Globus pallidus (tissue), 1 donor: ENCODE measurements around the gene LYRM2.
"Not testable (repeated sequence)": the region's sequence is repeated elsewhere in the genome, so short reads cannot be mapped to it uniquely, and the experiment has no call there.

ENCODE experiments used
- DNase-seq: peaks from one replicate; pipeline ENCODE4 v3.0.0-alpha.2; 2015; ENCODE audit warnings: low spot score

The LYRM2 gene

DNA sequence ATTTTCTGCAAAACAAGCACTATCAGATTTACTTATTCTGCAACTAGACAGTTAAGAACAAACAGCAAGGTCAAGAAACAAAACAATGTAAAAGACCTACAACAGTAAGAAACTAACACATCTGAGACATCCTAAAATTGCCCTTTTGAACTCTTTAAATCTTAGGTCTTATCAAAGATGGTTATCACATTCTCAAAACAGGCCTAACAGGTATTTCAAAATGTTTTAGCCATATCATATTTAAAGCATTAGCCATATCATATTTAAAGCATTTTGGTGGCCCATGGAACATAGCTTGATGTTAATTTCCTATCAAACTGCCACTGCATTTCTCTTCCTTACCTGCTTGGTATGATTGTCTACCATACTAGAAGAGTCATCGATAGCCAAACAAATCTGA, 11.1 kb upstream of the LYRM2 start:
- no peak for DNase-seq

DNA sequence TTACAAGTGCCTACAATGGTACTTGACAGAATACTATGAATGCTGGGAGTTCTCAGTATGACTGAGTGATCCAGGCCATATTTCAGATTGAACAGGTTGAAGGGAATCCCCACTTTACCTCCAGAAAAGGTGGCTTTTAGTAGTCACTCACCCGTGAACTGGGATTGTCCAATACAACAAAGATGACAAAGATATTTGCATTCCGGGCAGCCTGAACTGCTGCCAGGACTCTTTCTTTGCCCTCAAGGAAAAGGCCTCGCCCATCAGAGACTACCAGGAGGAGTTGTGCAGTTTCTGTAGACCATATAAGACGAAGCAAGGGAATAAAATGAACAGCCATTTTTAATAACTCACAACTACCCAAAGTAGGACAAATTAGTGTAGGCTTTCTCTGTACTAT, 6.3 kb upstream of the LYRM2 start:
- DNase-seq: no peak

DNA sequence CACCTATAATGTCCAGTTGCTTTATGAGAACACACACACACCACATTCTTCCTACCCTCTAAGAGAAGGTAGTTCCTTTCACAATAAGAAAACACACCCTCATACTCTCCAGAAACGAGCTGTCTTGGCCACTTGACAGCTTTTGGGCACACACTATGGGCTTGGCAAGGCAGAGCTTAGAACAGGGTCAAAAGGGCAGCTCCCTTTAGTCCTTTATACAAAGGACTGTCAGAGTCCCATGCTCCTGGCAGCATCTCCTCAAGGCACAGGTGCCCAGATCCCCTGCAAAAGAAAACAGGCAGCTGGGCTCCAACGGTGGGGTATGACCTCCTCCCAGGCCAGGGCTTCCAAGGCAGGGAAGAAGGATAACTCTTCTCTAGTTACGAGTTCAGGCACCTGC, 4.9 kb upstream of the LYRM2 start:
- DNase-seq: peak; percentile 24

DNA sequence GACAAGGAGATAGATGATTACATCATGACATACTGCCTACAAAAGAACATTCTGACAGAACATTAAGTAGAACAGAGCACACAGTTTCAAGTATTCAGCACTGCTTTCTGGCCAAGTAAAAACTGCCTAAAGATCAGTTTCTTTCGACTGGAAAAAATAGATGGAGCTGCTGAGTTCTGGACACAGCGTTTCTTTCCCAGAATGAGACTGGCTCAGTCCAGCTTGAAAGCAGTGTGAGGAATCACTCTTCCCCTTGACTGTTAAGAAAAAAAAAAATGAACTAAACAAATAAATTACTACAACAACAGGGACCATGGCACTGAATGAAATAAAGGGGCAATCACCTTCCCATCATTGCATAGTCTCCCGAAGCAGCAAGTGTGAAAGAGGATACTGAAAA, 4.4 kb upstream of the LYRM2 start:
- DNase-seq: peak; percentile 29

DNA sequence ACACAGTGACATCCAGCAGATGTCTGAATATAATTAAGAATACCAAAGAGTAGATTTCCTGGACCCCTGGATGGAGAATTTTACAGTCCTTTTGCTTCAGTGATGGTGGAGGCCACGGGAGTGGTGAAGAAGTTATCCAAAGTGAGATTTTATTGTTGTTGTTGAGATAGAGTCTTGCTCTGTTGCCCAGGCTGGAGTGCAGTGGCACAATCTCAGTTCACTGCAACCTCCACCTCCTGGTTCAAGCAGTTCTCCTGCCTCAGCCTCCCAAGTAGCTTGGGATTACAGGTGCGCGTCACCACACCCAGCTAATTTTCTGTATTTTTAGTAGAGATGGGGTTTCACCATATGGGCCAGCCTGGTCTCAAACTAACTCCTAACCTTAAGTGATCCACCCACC, 3.0 kb upstream of the LYRM2 start:
- not testable (repeated sequence) for DNase-seq

DNA sequence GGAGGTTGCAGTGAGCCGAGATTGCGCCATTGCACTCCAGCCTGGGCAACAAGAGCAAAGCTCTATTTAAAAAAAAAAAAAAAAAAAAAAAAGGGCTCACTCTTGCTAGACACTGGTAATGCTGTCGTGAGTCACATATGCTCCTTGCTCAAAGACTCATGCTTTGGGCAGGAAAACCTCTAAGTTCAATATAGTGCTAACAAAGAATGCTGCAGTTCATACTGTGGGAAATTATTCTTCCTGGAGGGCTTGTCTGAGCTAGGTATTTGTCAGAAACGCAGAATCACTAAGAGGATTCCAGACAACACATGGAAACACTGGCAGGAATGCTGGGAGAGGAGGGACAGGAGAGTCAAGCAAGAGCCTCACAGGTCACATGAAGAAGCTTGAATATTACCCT, 2.3 kb upstream of the LYRM2 start:
- DNase-seq: no peak

DNA sequence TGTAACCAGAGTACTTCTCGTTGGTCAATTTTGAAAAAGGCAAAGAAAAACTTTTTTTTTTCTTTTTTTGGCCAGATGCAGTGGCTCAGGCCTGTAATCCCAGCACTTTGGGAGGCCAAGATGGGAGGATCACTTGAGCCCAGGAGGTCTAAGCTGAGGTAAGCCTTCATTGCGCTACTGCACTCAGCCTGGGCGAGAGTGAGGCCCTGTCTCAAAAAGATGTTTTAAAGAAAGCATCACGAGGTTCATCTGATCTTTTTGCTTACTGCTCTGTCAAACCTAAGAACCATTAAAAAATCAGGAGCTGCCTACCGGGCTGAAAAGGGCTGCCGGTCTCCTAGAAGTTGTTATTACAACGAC, 607 bp downstream of the LYRM2 start:
- DNase-seq: no peak

DNA sequence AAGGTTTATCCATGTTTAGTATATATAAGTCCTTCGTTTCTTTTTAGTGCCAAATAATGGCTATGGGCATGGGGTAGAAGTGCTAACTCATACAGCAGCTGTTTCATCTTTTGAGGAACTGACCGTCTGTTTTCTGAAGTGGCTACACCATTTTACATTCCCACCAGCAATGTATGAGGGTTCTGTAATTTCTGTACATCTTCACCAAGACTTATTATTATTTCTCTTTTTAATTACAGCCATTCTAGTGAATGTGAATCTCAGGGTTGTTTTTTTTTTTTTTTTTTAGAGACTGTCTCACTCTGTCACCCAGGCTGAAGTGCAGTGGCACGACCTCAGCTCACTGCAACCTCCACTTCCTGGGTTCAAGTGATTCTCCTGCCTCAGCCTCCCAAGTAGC, 2.1 kb downstream of the LYRM2 start:
- DNase-seq: not testable (repeated sequence)

DNA sequence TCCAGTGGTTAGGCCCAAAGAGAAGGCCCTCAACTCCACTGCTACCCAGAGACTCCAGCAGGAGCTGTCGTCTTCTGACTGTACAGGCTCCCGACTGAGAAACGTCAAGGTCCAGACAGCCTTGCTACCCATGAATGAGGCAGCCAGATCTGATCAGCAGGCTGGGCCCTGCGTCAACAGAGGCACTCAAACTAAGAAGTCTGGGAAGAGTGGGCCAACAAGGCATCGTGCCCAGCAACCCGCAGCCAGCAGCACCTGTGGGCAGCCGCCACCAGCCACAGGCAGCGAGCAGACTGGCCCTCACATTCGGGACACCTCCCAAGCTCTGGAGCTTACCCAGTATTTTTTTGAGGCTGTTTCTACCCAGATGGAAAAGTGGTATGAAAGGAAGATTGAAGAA, 8.1 kb downstream of the LYRM2 start:
- no peak for DNase-seq

DNA sequence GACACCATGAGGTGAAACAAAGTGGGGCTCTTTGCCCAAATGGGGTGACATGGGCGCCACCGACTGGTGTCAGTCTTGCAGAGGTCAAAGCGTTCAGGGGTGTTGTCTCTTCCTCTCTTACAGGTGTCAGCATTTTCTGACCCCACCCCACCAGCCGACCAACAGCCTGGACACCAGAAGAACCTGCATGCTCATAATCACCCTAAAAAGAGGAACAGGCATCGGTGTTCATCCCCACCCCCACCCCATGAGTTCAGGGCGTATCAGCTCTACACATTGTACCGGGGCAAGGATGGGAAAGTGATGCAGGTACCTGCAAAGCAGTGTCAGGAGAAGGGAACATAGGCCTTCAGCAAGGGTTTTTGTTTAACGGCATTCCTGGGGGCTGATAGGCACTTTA, 14.8 kb downstream of the LYRM2 start:
- DNase-seq: no peak

DNA sequence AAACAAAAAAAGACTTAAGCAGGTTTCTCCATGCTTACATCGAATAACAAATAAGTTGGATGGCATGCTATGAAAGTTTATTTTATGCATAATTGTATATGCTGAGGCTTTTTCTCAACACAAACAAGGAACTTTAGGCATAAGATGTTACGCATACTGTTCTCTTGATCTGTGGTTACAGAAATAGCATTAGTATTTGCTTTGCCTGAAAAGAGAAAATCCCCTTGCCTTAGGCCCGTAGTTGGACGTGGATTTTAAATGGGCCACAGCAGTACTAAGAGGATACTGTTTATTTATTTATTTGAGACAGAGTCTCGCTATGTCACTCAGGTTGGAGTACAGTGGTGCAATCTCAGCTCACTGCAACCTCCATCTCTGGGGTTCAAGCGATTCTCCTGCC, 19.0 kb downstream of the LYRM2 start:
- no peak for DNase-seq

DNA sequence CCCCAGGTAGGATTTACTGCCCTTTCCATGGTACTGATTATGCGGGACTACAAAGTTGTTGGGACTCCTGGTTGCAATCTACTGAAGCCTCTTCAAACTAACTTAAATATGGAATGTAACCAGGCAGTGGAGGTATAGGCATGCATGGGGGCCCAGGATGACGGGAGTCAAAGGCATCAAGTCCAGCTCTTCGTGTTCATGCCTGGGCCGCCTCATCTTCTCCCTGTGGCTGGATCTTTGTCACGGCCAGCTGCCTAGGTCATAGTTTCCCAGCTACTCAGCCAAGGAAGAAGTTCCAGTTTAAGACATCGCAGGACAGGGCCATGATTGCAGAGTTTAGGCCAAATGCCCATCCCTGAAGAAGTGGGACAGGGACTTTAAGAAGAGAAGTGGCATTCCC, 20.5 kb downstream of the LYRM2 start:
- DNase-seq: no peak

DNA sequence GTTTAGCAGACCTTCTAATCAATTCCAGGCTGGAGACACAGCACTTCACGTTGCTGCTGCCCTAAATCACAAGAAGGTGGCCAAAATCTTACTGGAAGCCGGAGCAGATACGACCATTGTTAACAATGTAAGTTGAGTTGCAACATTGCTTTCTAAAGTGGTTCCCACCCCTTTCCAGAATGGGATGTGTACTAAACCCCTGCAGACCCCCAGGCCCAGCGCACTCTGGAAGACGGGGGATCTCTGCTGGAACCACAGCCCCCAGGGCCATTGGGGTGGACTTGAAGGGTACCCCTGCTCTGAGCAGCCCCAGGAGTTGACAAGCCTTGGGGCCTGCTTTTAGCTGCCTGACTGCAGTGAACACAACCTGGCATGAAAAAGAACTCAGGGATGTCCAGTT, 22.0 kb downstream of the LYRM2 start:
- DNase-seq: no peak

DNA sequence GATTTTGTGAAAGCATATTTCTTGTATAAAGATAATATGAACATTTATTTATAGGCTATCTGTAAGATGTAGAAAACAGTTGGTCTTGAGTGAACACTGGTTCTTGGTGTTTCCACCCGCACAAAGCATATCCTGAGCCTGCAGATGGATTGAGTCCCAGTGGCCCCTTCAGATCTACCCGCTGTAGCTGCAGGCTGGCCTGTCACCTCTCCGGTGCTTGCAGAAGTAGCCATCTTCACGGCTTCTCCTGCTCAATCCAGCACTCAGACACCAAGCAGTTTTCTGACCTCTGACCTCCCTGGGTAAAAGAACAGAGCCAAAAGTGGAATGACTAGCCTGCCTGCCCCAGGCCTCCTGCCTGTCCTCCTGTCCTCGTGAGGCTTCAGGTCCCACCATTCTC, 22.7 kb downstream of the LYRM2 start:
- DNase-seq: no peak

DNA sequence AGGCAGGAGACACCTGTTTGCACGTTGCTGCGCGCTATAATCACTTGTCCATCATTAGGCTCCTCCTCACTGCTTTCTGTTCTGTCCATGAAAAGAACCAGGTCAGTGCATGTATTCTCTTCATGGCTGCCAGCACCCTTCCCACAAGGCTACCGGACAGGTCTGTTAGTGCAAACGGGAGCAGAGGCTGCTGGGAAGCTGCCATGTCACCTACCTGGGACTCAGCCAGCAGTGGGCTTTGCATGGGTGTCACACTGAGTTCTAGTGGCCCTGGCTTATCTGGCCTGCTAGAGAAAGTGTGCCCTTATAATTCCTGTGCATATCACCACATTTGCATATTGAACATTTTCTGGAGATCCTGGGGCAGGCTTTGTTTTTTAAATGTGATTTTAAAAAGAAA, 24.8 kb downstream of the LYRM2 start:
- DNase-seq: no peak

DNA sequence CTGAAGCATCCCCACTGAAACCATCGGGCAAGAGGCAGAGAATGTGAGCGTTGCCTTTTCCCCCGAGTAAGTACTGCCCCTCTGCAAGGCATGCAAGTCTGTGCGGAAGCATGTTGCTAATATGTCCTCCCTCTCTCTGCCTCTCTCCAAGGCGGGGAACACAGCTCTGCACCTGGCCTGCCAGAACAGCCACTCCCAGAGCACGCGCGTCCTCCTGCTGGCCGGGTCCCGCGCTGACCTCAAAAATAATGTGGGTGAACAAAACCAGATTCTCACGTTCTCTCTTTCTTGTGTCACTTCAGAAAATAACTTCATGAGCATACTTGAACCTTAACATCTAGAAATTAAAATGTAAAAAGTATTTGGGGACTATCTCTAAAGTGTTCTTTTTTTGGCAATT, 26.4 kb downstream of the LYRM2 start:
- no peak for DNase-seq

DNA sequence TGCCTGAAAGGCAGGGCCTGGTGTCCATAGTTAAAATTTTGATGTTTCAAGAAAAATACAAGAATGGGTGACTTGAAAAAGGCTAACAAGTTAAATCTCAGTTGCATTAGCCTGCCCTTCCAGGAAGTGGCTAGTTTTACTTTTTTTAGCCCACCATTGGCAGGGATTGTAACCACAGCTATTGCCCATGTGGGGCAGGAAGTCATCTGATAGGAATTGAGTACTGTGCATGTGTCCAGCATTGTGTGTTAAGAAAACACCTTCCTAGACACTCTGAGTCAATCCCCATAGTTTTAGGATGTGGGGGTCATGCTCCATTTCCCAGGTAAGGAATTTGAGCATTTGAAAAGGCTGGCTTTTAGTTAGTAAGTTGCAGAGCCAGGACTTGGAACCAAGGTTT, 26.9 kb downstream of the LYRM2 start:
- no peak for DNase-seq

DNA sequence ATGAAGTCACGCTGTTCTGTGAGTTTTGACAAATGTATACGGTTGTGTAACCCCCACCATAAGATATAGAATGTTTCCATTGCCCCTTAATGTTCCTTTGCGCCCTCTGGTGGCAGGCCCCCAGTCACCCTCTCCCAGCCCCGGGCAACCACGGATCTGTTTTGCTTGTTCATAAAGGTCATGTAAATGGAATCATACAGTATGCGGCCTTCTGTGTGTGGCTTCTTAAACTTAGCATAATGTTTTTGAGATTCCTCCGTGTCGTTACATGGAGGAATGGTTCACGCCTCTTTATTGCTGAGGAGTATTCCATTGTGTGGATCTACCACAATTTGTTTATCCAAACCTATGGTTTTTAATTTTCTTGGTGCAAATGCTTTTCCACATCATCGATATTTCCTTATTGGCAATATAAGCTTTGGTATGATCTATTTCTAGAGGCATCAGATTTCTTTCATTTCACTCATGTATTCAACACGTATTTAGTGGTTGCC, 28.4 kb downstream of the LYRM2 start:
- DNase-seq: peak; percentile 24

DNA sequence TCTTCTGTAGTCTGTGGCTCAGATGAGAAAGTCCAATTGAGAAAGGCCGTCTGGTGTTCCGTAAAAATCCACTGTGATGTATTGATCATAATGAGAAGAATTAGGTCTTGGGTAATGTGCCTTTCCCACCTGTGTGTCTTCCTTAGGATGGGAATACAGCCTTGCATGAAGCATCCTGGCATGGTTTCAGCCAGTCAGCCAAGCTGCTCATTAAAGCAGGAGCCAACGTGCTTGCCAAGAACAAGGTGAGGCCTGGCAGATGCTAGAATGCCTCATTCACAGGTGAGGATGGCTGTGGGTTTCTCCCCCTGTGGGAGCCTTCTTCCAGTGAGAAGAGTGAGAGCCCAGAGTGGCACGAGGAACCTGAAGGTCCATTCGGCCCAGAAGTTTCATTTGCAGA, 32.7 kb downstream of the LYRM2 start:
- DNase-seq: no peak

DNA sequence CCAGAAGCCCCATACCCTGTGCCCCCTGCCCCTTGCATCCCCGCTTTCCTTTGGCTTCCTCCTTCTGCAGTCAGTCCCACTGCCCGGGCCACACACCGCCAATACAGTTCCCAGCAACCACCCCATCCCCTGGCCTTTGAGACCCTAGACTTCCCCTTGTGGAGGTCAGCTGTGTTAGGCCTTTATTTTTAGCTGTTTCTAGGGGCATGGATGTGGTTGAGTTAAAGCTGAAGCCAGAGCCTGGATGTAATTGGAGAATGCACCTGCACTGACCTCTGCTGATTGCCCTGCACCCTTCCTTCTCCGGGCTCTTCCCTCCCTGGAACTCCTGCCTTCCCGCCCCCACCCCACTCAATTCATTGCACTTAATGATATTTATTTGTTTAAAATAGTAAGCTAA, 33.9 kb downstream of the LYRM2 start:
- DNase-seq: no peak

DNA sequence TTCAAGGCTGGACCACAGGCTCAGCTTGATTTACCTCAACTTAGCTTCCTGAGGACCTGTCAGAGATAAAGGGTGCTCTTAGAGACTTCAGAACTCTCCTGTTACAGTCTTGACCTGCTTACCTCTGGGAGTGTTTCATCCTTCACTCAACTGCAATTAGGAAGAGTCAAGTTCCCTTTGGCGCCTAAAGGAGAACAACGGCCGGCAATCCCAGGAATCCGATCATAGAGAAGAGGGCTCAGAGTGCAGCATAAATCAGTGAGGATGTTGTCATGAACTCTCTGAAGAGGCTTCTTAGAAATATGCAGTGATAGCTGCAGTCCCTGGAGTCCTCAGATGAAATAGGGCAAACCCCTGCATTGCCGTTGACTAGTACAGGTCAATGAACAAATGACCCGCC, 36.4 kb downstream of the LYRM2 start:
- DNase-seq: no peak

DNA sequence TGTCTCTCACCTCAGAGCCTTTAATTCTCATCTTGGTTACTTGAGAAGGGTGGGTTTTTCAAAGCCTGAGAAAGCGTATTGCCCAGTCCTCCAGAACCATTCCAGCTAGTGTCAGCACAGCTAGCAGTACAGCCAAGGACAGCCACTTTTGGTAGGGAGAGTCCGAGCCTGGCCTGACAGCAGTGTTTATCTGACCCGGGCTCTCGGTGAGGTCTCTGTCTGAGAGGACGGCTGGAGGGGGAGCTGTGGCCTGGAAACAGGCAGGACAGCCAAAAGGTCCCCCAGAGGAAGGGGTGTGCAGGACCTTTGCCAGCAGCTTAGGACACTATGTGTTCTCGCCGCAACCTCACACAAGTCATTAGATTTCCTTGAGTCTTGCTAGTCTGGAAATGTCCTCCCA, 38.8 kb downstream of the LYRM2 start:
- DNase-seq: no peak

DNA sequence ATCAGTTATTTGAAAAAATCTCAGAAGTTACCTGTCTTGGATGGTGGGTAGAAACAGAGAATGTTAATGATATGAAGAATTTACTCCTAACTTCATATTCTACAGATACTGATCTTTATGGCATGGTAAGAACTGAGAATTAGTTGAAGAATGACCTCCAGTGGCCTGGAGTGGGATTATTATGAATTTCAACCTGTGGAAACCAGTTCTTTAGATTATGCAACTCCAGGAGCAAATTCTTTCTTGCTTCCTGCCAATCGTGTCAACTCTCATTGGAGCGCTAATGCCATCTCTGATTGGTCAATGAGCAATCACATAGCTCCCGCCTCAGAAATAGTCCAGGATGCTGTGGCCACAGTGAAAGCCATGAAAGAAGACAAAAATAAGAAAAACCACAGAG, 40.6 kb downstream of the LYRM2 start:
- DNase-seq: peak; percentile 7

DNA sequence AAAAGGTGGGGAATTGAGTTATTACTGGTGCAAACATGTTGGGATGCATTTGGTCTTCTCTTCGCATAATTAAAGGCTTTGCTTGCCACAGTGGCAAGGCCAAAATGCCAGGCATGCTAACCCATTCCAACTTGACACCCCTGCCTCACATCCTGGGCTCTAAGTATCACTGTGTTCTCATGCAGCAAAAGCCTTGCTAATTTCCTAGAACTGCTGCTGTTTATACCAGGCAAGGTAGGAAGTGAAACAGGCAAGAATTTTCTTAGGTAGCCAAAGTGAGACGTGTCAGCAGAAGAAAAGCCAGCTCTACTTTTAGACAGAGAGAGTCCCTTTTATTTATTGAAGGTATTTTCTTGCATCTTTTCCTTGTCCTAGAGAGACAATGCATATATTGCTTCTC, 41.2 kb downstream of the LYRM2 start:
- no peak for DNase-seq

DNA sequence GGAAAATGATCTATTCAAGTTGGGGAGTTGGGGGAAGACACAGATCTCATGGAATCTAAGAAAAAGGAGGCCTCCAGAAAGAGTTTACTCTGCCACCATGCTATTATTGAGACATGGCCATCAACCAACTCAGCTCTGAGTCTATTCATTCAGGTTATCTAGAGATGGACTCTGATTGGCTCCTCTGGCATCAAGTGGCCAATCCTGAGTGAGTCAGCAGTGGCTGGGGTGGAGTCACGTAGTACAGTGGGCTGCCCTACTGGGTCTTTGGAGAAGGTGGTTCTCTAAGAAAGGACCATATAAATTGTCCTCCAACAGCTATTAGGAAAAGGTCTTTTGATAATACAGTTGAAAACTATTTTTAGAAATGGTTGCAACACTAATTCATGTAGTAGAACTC, 42.1 kb downstream of the LYRM2 start:
- no peak for DNase-seq
